GM12878 (cell line): ENCODE results near the gene PASK. TPM values are rescaled to one million over a fixed set of nuclear protein-coding genes. Genes with fewer than 3 reads are reported as not detected.

ENCODE experiments used
- ATAC-seq: fragments of 200-7000 bp; cut with Tn5 transposase; 3 replicates; pipeline ENCODE4 v1.9.1; 2020; ENCODE audit warnings: mild to moderate bottlenecking, moderate library complexity
- BruUV-seq: library from RNA; stranded (reverse); fragments of 400-500 nt; replicated peaks from 2 replicates; lab custom pipeline; 2021; lab: Mats Ljungman, UMichigan
- CTCF ChIA-PET: fragments of 300-600 bp; sonication (Branson Sonifier 250); formaldehyde crosslinking; extraction: SDS; loops from one replicate; lab custom pipeline; 2021; ENCODE audit warnings: inconsistent platforms; lab: Yijun Ruan, JAX
- POLR2A ChIA-PET: fragments of 350-600 bp; formaldehyde crosslinking; extraction: SDS; loops from one replicate; lab custom pipeline; 2021; ENCODE audit warnings: inconsistent platforms; lab: Charles Lee
- RAD21 ChIA-PET: fragments of 300-600 bp; sonication (Branson Sonifier 250); formaldehyde crosslinking; loops from one replicate; lab custom pipeline; 2023; ENCODE audit warnings: antibody characterized with exemption; ENCODE audit not compliant: unreplicated experiment; lab: Charles Lee
- SMC1A ChIA-PET: fragments of 300-600 bp; sonication (Branson Sonifier 250); formaldehyde crosslinking; loops from one replicate; lab custom pipeline; 2023; ENCODE audit not compliant: unreplicated experiment, uncharacterized antibody; lab: Charles Lee
- DNase-seq: peaks from one replicate; pipeline ENCODE4 v3.0.0-alpha.2; 2011; ENCODE audit warnings: low read depth, low spot score
- FAIRE-seq: peaks from 3 replicates; lab custom pipeline; 2011; peaks lifted over from hg19 to GRCh38; lab: Jason Lieb, UNC
- H2AFZ ChIP-seq: 2 replicates; pipeline ENCODE4 v1.6.0; 2011; ENCODE audit warnings: low read depth, low read length, control low read depth; ENCODE audit not compliant: control insufficient read depth
- H3K27ac ChIP-seq: 2 replicates; pipeline ENCODE4 v1.5.1; 2011; ENCODE audit warnings: control low read depth; ENCODE audit not compliant: control insufficient read depth, insufficient read depth
- H3K27me3 ChIP-seq, 2 experiments: replicated peaks in 1 of 2; 2 replicates each; pipeline versions ENCODE4 v1.6.0 to v1.6.1; 2011; ENCODE audit warnings: low read length in 1 of 2; ENCODE audit not compliant: control insufficient read depth in 2 of 2, insufficient read depth in 2 of 2
- H3K36me3 ChIP-seq, 2 experiments: 2 replicates each; pipeline ENCODE4 v1.5.1; 2011; ENCODE audit warnings: low read length in 1 of 2; ENCODE audit not compliant: control insufficient read depth in 2 of 2, insufficient read depth in 2 of 2
- H3K4me1 ChIP-seq: 2 replicates; pipeline ENCODE4 v1.6.1; 2011; ENCODE audit warnings: mild to moderate bottlenecking, low read length, moderate library complexity, mixed read lengths; ENCODE audit not compliant: control insufficient read depth, insufficient read depth
- H3K4me2 ChIP-seq: 2 replicates; pipeline ENCODE4 v1.6.0; 2011; ENCODE audit warnings: control low read depth; ENCODE audit not compliant: control insufficient read depth, insufficient read depth
- H3K4me3 ChIP-seq: fragments of 200-600 bp; sonication (generic); 2 replicates; pipeline ENCODE4 v1.5.1; 2016
- H3K79me2 ChIP-seq: 2 replicates; pipeline ENCODE4 v1.6.0; 2011; ENCODE audit warnings: low read length; ENCODE audit not compliant: control insufficient read depth, insufficient read depth
- H3K9ac ChIP-seq: 2 replicates; pipeline ENCODE4 v1.8.0; 2011; ENCODE audit warnings: low read length, control low read depth, mixed read lengths; ENCODE audit not compliant: control insufficient read depth, insufficient read depth
- H3K9me3 ChIP-seq: replicated peaks from 3 replicates; pipeline ENCODE4 v1.5.1; 2011; ENCODE audit warnings: mild to moderate bottlenecking, low read length; ENCODE audit not compliant: control insufficient read depth, insufficient read depth
- H4K20me1 ChIP-seq: 2 replicates; pipeline ENCODE4 v1.6.0; 2011; ENCODE audit not compliant: control insufficient read depth, insufficient read depth
- ASH2L ChIP-seq: fragments of 300-600, 200-600 bp; sonication (generic); IDR thresholded peaks from 2 replicates; pipeline ENCODE4 v1.6.1; 2017; ENCODE audit warnings: low read depth, mild to moderate bottlenecking, borderline replicate concordance
- BACH1 ChIP-seq: fragments of 450-650 bp; IDR thresholded peaks from 2 replicates; pipeline ENCODE4 v1.6.1; 2017; ENCODE audit warnings: mild to moderate bottlenecking, borderline replicate concordance
- BHLHE40 ChIP-seq, 2 experiments: fragments of 450-650 bp in 1 of 2; IDR thresholded peaks; 2 replicates each; pipeline ENCODE4 v1.6.1; 2011 to 2017; ENCODE audit warnings: low read depth in 2 of 2, borderline replicate concordance in 1 of 2, improper control_type of control experiment in 1 of 2, low read length in 1 of 2, mild to moderate bottlenecking in 1 of 2
- BRCA1 ChIP-seq: IDR thresholded peaks from 2 replicates; pipeline ENCODE4 v1.6.1; 2011; ENCODE audit warnings: low read depth, low read length, improper control_type of control experiment
- KAT2A ChIP-seq: conservative IDR thresholded peaks from 2 replicates; pipeline ENCODE4 v1.6.1; 2011; ENCODE audit warnings: low read depth, low read length; ENCODE audit not compliant: control insufficient read depth
- MXI1 ChIP-seq: fragments of 150-350 bp; IDR thresholded peaks from 2 replicates; pipeline ENCODE4 v1.6.1; 2011; ENCODE audit warnings: low read depth, mild to moderate bottlenecking, inconsistent platforms, low read length, improper control_type of control experiment
- NFXL1 ChIP-seq: fragments of 450-650 bp; IDR thresholded peaks from 2 replicates; pipeline ENCODE4 v1.6.1; 2017; ENCODE audit warnings: antibody characterized with exemption, mild to moderate bottlenecking, borderline replicate concordance
- PAX5 ChIP-seq: IDR thresholded peaks from 2 replicates; pipeline ENCODE4 v1.6.1; 2011; ENCODE audit warnings: low read depth, low read length, borderline replicate concordance
- POU2F2 ChIP-seq: IDR thresholded peaks from 3 replicates; pipeline ENCODE4 v1.6.1; 2011; ENCODE audit warnings: low read depth, mild to moderate bottlenecking, low read length, borderline replicate concordance
- TCF3 ChIP-seq: IDR thresholded peaks from 2 replicates; pipeline ENCODE4 v1.6.1; 2012; ENCODE audit warnings: low read depth, mild to moderate bottlenecking, low read length, borderline replicate concordance; ENCODE audit not compliant: insufficient read depth
- ZBED1 ChIP-seq: IDR thresholded peaks from 2 replicates; pipeline ENCODE4 v1.6.1; 2016; ENCODE audit warnings: borderline replicate concordance
- ZNF384 ChIP-seq: IDR thresholded peaks from 2 replicates; pipeline ENCODE4 v1.6.1; 2012; ENCODE audit warnings: low read depth, mild to moderate bottlenecking, low read length, improper control_type of control experiment, borderline replicate concordance
- WGBS: methylation state at CpG from one replicate; pipeline ENCODE4 v1.1.6; 2016; ENCODE audit warnings: low lambda C conversion rate; ENCODE audit not compliant: insufficient replicate concordance, insufficient coverage; ENCODE audit errors: missing lambda C conversion rate; 5-methylcytosine and 5-hydroxymethylcytosine counted together
- in situ Hi-C: fragments of 300-500 bp; cut with MboI; formaldehyde crosslinking; loops from 9 replicates; pipeline ENCODE4 v1.14.3; 2018; ENCODE audit warnings: mixed read lengths
- intact Hi-C: fragments of 100-400 bp; cut with micrococcal nuclease; formaldehyde crosslinking; loops from one replicate; pipeline ENCODE4 v1.14.2; 2022; ENCODE audit not compliant: unreplicated experiment
- polyA plus RNA-seq, 11 experiments: library from polyadenylated mRNA; depleted of rRNA in 4 of 11; unstranded in 6 of 11; stranded (reverse) in 5 of 11; fragments of >200 nt; fragmentation: Nextera tagmentation in 4 of 11; fragmentation: Illumina TruSeq in 1 of 11; extraction: Ambion mirVana in 4 of 11; extraction: Trizol in 1 of 11; gene quantifications; 1 replicate in 1 of 11; 2 replicates in 10 of 11; pipeline versions ENCODE4 v1.2.1 to v1.2.3, GENCODE V29; 2011 to 2016; ENCODE audit warnings: inconsistent platforms in 2 of 11, missing spikeins in 2 of 11, low read depth in 1 of 11
- total RNA-seq, 4 experiments: library from RNA; depleted of rRNA in 3 of 4; stranded (reverse); fragments of >200 nt in 3 of 4; fragmentation: Illumina TruSeq in 1 of 4; extraction: Trizol in 1 of 4; gene quantifications; 2 replicates each; pipeline versions ENCODE4 v1.2.1 to v1.2.3, GENCODE V29; 2013 to 2021
- TF ChIP-seq, protein P1 (sequence below): fragments of 450-650 bp; IDR thresholded peaks from 2 replicates; pipeline ENCODE4 v1.6.1; 2016; ENCODE audit warnings: mild to moderate bottlenecking, moderate library complexity, borderline replicate concordance

Gene PASK
- total and polyA plus RNA-seq, 10 of the 15 experiments (the other 5 are each of a cell fraction or from before 2014, with no cell fraction given): 9.6 to 62.2 (median 28.5) TPM

DNA sequence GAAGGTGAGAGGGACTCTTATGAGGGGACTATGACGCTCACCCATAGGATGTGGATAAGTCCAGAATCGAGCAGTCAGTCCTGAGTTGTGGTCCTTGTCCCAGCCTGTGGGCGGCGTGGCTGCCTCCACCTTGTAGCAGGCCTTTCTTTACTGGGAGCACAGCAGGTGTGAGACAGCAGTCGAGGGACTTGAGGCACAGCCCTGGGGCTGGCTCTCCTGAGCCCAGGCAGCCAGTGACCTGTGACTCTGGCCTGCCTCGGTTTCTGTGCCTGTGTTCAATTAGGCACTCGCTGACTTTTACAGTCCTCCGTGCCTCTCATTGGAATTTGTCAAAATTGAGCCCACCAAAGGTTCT lies 9.3 kb upstream of the PASK start:
- no peaks in the 10 kb centered on the region for H3K79me2 ChIP-seq
- peaks cover 6 to 41% of the 10 kb centered on the region in 2 experiments for H3K36me3 ChIP-seq
- H3K27me3 ChIP-seq: no peaks in the 10 kb centered on the region
- H3K4me2 ChIP-seq: no peak overlapping the region
- H3K4me1 ChIP-seq: no peaks in the 10 kb centered on the region; the same call in 1 of the 2 replicates
- no peak for FAIRE-seq
- no peak overlapping the region for H3K27ac ChIP-seq
- no peak for TF ChIP-seq BHLHE40 (IDR thresholded peaks at IDR 0.05; ENCODE audit: borderline replicate concordance in 1 of 2, low read depth in 2 of 2, low read length in 1 of 2)
- TF ChIP-seq, all 136 proteins: peak for 0
- Histone ChIP-seq H3K9ac (no peak overlapping the region), H4K20me1 (no peaks in the 10 kb centered on the region), H3K4me3 (no peak overlapping the region), H3K9me3 (no peaks in the 10 kb centered on the region), H2AFZ (no peak overlapping the region)
- RAD21 ChIA-PET: no interaction called here
- intact Hi-C loops: no loop called here
- CTCF ChIA-PET: no interaction called here
- SMC1A ChIA-PET: no interaction called here
- 91% methylated on average over 8 of the region's 8 CpGs for WGBS
- DNase-seq: no peak
- POLR2A ChIA-PET: no interaction called here
- in situ Hi-C loops: no loop called here
- no peak for ATAC-seq
- no TSS peak for BruUV-seq

DNA sequence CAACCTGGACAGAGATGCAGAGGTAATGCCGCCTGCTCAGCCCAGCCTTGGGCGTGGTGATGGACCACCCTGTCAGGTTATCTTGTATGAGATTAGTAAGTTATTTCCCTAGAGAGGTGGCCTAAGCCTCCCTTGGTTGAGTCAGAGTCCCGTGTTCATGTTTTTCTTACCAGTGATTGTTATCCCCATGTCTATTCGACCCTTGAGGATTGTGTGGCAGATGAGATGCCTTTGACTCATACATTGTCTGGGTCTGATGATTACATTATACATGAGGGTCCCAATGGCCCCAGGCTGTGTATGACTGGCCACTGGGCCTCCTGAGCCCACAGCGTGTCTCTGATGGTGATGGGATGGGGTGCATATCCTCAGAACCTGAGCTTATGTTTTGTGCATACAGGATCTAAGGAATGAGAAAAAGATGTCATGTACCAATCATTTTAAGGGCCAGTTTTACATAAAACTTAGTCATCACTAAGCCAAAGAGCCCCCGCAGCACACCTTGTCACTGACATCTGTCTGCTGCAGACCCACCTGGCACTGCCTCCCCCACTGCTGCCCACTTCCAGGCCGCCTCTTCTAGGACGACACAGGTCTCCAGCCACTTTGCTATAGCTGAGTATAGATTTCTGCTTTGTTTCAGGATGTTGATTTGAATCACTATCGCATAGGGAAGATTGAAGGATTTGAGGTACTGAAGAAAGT lies 8.7 kb upstream of the PASK start:
- Histone ChIP-seq H3K4me3 (no peak overlapping the region), H3K4me2 (no peak overlapping the region), H3K36me3 (peaks cover 8 to 40% of the 10 kb centered on the region in 2 experiments), H3K27me3 (no peaks in the 10 kb centered on the region), H4K20me1 (no peaks in the 10 kb centered on the region), H3K27ac (no peak overlapping the region), H2AFZ (no peak overlapping the region), H3K4me1 (no peaks in the 10 kb centered on the region; the same call in 1 of the 2 replicates), H3K9me3 (no peaks in the 10 kb centered on the region), H3K79me2 (no peaks in the 10 kb centered on the region; the same call in 1 of the 2 replicates), H3K9ac (no peak overlapping the region)
- no peak for DNase-seq
- no peak for ATAC-seq
- in situ Hi-C loops (no loop called here), intact Hi-C loops (no loop called here)
- CTCF ChIA-PET: interaction anchor here (1.4 kb wide), 1 partner anchor 166 kb away, joined by 3 read pairs; no protein-coding TSS in a partner anchor
- no TSS peak for BruUV-seq
- RAD21 ChIA-PET: no interaction called here
- 67% methylated on average over 9 of the region's 9 CpGs for WGBS
- FAIRE-seq: no peak
- POLR2A ChIA-PET: no interaction called here
- SMC1A ChIA-PET: no interaction called here
- TF ChIP-seq NFXL1 (no peak), BACH1 (no peak), ZBED1 (no peak), ASH2L (no peak), POU2F2 (no peak), KAT2A (no peak), BRCA1 (no peak), MXI1 (no peak), ZNF384 (no peak), PAX5 (no peak), TCF3 (no peak)
- TF ChIP-seq, protein P1, sequence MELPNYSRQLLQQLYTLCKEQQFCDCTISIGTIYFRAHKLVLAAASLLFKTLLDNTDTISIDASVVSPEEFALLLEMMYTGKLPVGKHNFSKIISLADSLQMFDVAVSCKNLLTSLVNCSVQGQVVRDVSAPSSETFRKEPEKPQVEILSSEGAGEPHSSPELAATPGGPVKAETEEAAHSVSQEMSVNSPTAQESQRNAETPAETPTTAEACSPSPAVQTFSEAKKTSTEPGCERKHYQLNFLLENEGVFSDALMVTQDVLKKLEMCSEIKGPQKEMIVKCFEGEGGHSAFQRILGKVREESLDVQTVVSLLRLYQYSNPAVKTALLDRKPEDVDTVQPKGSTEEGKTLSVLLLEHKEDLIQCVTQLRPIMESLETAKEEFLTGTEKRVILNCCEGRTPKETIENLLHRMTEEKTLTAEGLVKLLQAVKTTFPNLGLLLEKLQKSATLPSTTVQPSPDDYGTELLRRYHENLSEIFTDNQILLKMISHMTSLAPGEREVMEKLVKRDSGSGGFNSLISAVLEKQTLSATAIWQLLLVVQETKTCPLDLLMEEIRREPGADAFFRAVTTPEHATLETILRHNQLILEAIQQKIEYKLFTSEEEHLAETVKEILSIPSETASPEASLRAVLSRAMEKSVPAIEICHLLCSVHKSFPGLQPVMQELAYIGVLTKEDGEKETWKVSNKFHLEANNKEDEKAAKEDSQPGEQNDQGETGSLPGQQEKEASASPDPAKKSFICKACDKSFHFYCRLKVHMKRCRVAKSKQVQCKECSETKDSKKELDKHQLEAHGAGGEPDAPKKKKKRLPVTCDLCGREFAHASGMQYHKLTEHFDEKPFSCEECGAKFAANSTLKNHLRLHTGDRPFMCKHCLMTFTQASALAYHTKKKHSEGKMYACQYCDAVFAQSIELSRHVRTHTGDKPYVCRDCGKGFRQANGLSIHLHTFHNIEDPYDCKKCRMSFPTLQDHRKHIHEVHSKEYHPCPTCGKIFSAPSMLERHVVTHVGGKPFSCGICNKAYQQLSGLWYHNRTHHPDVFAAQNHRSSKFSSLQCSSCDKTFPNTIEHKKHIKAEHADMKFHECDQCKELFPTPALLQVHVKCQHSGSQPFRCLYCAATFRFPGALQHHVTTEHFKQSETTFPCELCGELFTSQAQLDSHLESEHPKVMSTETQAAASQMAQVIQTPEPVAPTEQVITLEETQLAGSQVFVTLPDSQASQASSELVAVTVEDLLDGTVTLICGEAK: no peak
